HepG2 (cell line): ENCODE measurements around the gene COMP. TPM values are rescaled to one million over a fixed set of nuclear protein-coding genes. Genes with fewer than 3 reads are reported as not detected.

Source experiments
- AKNA ChIP-seq: sonication (generic); formaldehyde crosslinking; IDR thresholded peaks from 2 replicates; pipeline ENCODE4 v1.4.0; 2020; ENCODE audit warnings: missing genetic modification reagents, borderline replicate concordance
- BORCS8-MEF2B ChIP-seq: sonication (generic); formaldehyde crosslinking; IDR thresholded peaks from 2 replicates; pipeline ENCODE4 v1.8.0; 2022; ENCODE audit warnings: mild to moderate bottlenecking, missing genetic modification reagents
- CAMTA2 ChIP-seq: sonication (generic); formaldehyde crosslinking; IDR thresholded peaks from 2 replicates; pipeline ENCODE4 v1.4.0; 2020; ENCODE audit warnings: mild to moderate bottlenecking, missing genetic modification reagents, borderline replicate concordance
- CEBPG ChIP-seq: IDR thresholded peaks from 2 replicates; pipeline ENCODE4 v1.6.1; 2016
- FOXA3 ChIP-seq: IDR thresholded peaks from 2 replicates; pipeline ENCODE4 v1.6.1; 2016; ENCODE audit warnings: missing genetic modification reagents, missing compliant biosample characterization
- GLI4 ChIP-seq: sonication (generic); formaldehyde crosslinking; IDR thresholded peaks from 2 replicates; pipeline ENCODE4 v1.5.1; 2020; ENCODE audit warnings: missing genetic modification reagents, mild to moderate bottlenecking, moderate library complexity, borderline replicate concordance
- KLF13 ChIP-seq: sonication (generic); formaldehyde crosslinking; IDR thresholded peaks from 2 replicates; pipeline ENCODE4 v1.4.0; 2020; ENCODE audit warnings: mild to moderate bottlenecking, missing genetic modification reagents
- MEF2D ChIP-seq: sonication (generic); formaldehyde crosslinking; IDR thresholded peaks from 2 replicates; pipeline ENCODE4 v1.5.1; 2020; ENCODE audit warnings: mild to moderate bottlenecking, missing genetic modification reagents
- NAIF1 ChIP-seq: sonication (generic); formaldehyde crosslinking; IDR thresholded peaks from 2 replicates; pipeline ENCODE4 v1.5.0; 2020; ENCODE audit warnings: mild to moderate bottlenecking, missing genetic modification reagents, borderline replicate concordance
- NFAT5 ChIP-seq: sonication (generic); formaldehyde crosslinking; IDR thresholded peaks from 2 replicates; pipeline ENCODE4 v1.4.0; 2020; ENCODE audit warnings: missing genetic modification reagents
- NFKB2 ChIP-seq: sonication (generic); formaldehyde crosslinking; IDR thresholded peaks from 2 replicates; pipeline ENCODE4 v1.4.0; 2020; ENCODE audit warnings: missing genetic modification reagents, borderline replicate concordance
- REXO4 ChIP-seq: sonication (generic); formaldehyde crosslinking; IDR thresholded peaks from 2 replicates; pipeline ENCODE4 v1.8.0; 2022; ENCODE audit warnings: missing genetic modification reagents, mild to moderate bottlenecking, borderline replicate concordance
- SNRNP70 ChIP-seq: fragments of 200-400 bp; formaldehyde crosslinking; IDR thresholded peaks from 2 replicates; pipeline ENCODE4 v1.6.1; 2017; ENCODE audit warnings: mild to moderate bottlenecking, low read depth, low read length, moderate library complexity
- ZNF207 ChIP-seq: fragments of 450-650 bp; IDR thresholded peaks from 2 replicates; pipeline ENCODE4 v1.6.1; 2016; ENCODE audit warnings: antibody characterized with exemption, borderline replicate concordance
- ZNF337 ChIP-seq: sonication (generic); formaldehyde crosslinking; IDR thresholded peaks from 2 replicates; pipeline ENCODE4 v1.5.1; 2020; ENCODE audit warnings: missing genetic modification reagents, low read depth, mild to moderate bottlenecking, borderline replicate concordance
- polyA plus RNA-seq, 8 experiments: library from polyadenylated mRNA; depleted of rRNA in 3 of 8; stranded (reverse) in 7 of 8; unstranded in 1 of 8; fragments of >200 nt; fragmentation: Illumina TruSeq in 4 of 8; extraction: Trizol in 4 of 8; gene quantifications; 2 replicates each; pipeline versions ENCODE4 v1.2.1 to v1.2.3, GENCODE V29; 2011 to 2016; ENCODE audit warnings: low read depth in 4 of 8, missing spikeins in 1 of 8, mixed read lengths in 1 of 8; ENCODE audit not compliant: insufficient read depth in 1 of 8
- total RNA-seq, 5 experiments: library from RNA; depleted of rRNA; stranded (reverse); fragments of >200 nt; fragmentation: Illumina TruSeq; extraction: Trizol; gene quantifications; 2 replicates each; pipeline ENCODE4 v1.2.3, GENCODE V29; 2016; ENCODE audit warnings: low read depth in 1 of 5

Gene COMP
- total and polyA plus RNA-seq, 2 of the 13 experiments (the other 11 are each of a cell fraction or from before 2014, with no cell fraction given): 0.04 to 0.13 TPM

GRCh38 chr19:18741124-18742121 lies 49.7 kb downstream of the COMP start (continued):
- TF ChIP-seq NFAT5 (CRISPR knock-in tag): no peak
- no peak for TF ChIP-seq ZNF337 (CRISPR knock-in tag)
- TF ChIP-seq FOXA3 (CRISPR knock-in tag): peak; percentile 88
- TF ChIP-seq AKNA (CRISPR knock-in tag): no peak
- no peak for TF ChIP-seq BORCS8-MEF2B (CRISPR knock-in tag)
- no peak for TF ChIP-seq MEF2D (CRISPR knock-in tag)
- TF ChIP-seq SNRNP70: no peak
- TF ChIP-seq GLI4: no peak
- TF ChIP-seq ZNF207: no peak
- no peak for TF ChIP-seq NFKB2 (CRISPR knock-in tag)
- no peak for TF ChIP-seq CAMTA2 (CRISPR knock-in tag)
- TF ChIP-seq NAIF1 (CRISPR knock-in tag): no peak
- no peak for TF ChIP-seq REXO4 (CRISPR knock-in tag)
- no peak for TF ChIP-seq CEBPG
- TF ChIP-seq KLF13: no peak
